Astrocyte (in vitro differentiated cells and primary cell): ENCODE results near the gene CCL23. TPM values are rescaled to one million over a fixed set of nuclear protein-coding genes. Genes with fewer than 3 reads are reported as not detected.

ENCODE experiments used
- DNase-seq: peaks from one replicate; pipeline ENCODE4 v3.0.0-alpha.2; 2010; ENCODE audit warnings: low read depth
- FAIRE-seq: peaks from 2 replicates; lab custom pipeline; 2011; peaks lifted over from hg19 to GRCh38; lab: Jason Lieb, UNC
- H2AFZ ChIP-seq: 2 replicates; pipeline ENCODE4 v1.6.0; 2012; ENCODE audit warnings: low read depth, low read length, inconsistent platforms
- H3K27ac ChIP-seq: 2 replicates; pipeline ENCODE4 v1.5.1; 2011; ENCODE audit warnings: low read depth, low read length, inconsistent platforms
- H3K27me3 ChIP-seq: 2 replicates; pipeline ENCODE4 v1.6.0; 2011; ENCODE audit warnings: low read length, inconsistent platforms; ENCODE audit not compliant: insufficient read depth
- H3K36me3 ChIP-seq: 2 replicates; pipeline ENCODE4 v1.5.1; 2011; ENCODE audit warnings: low read length, inconsistent platforms; ENCODE audit not compliant: insufficient read depth
- H3K4me1 ChIP-seq: 2 replicates; pipeline ENCODE4 v1.5.1; 2011; ENCODE audit warnings: low read length, inconsistent platforms; ENCODE audit not compliant: insufficient read depth
- H3K4me2 ChIP-seq: 2 replicates; pipeline ENCODE4 v1.6.0; 2012; ENCODE audit warnings: low read length, inconsistent platforms
- H3K4me3 ChIP-seq: 2 replicates; pipeline ENCODE4 v1.5.1; 2011; ENCODE audit warnings: low read depth, mild to moderate bottlenecking, low read length, inconsistent platforms; ENCODE audit not compliant: insufficient read depth
- H3K79me2 ChIP-seq: 2 replicates; pipeline ENCODE4 v1.6.0; 2012; ENCODE audit warnings: mild to moderate bottlenecking, low read length, inconsistent platforms; ENCODE audit not compliant: insufficient read depth
- H3K9ac ChIP-seq: 2 replicates; pipeline ENCODE4 v1.6.0; 2012; ENCODE audit warnings: mild to moderate bottlenecking, low read length, inconsistent platforms
- H3K9me3 ChIP-seq: 2 replicates; pipeline ENCODE4 v1.5.1; 2012; ENCODE audit warnings: low read depth, mild to moderate bottlenecking, low read length, inconsistent platforms; ENCODE audit not compliant: insufficient read depth
- H4K20me1 ChIP-seq: 2 replicates; pipeline ENCODE4 v1.6.0; 2012; ENCODE audit warnings: low read length, inconsistent platforms; ENCODE audit not compliant: insufficient read depth
- H3K27ac Mint-ChIP-seq: one replicate; pipeline ENCODE4 v1.8.0; 2021; ENCODE audit warnings: mild to moderate bottlenecking, mixed read lengths; ENCODE audit not compliant: unreplicated experiment
- H3K27me3 Mint-ChIP-seq: one replicate; pipeline ENCODE4 v1.8.0; 2021; ENCODE audit warnings: low read depth, mixed read lengths; ENCODE audit not compliant: unreplicated experiment
- H3K36me3 Mint-ChIP-seq: one replicate; pipeline ENCODE4 v1.8.0; 2021; ENCODE audit warnings: low read depth, mixed read lengths; ENCODE audit not compliant: unreplicated experiment
- H3K4me1 Mint-ChIP-seq: one replicate; pipeline ENCODE4 v1.8.0; 2021; ENCODE audit warnings: low read depth, mixed read lengths; ENCODE audit not compliant: unreplicated experiment
- H3K4me3 Mint-ChIP-seq: one replicate; pipeline ENCODE4 v1.8.0; 2021; ENCODE audit warnings: mild to moderate bottlenecking, moderate library complexity, mixed read lengths; ENCODE audit not compliant: unreplicated experiment
- H3K9me3 Mint-ChIP-seq: one replicate; pipeline ENCODE4 v1.8.0; 2021; ENCODE audit warnings: mild to moderate bottlenecking, mixed read lengths; ENCODE audit not compliant: unreplicated experiment
- EZH2 ChIP-seq: IDR thresholded peaks from 2 replicates; pipeline ENCODE4 v1.6.1; 2012; ENCODE audit warnings: mild to moderate bottlenecking, low read length, inconsistent platforms; ENCODE audit not compliant: insufficient read depth
- total RNA-seq: library from RNA; stranded (reverse); gene quantifications from 2 replicates; pipeline ENCODE4 v1.2.1, GENCODE V29; 2021
- TF ChIP-seq, protein P1 (sequence below): IDR thresholded peaks from 2 replicates; pipeline ENCODE4 v1.5.1; 2011; ENCODE audit warnings: low read depth, mild to moderate bottlenecking, inconsistent platforms, low read length, moderate library complexity; ENCODE audit not compliant: insufficient read depth

The CCL23 gene
- total RNA-seq, 1 donor from 2014 or later, result not detected

DNA sequence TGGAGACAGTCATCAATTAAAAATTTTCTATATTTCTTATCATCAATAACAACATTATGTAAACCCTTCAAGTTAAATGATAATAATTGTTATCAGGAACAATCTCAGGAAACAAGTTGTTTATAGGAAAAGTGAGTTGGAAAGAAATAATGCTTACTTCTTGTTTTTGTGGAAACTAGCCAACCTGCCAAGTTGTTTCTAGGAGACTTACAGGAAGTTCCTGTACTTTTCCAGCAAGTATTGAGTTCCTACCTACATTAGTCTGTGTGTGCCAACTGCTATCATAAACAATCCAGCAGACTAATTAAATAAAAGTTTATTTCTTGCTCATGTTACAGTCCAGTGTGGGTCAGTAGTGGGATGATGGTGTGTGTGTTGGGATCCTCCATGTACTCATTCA lies 29.6 kb downstream of the CCL23 start:
- no peak for TF ChIP-seq EZH2
- TF ChIP-seq, protein P1, sequence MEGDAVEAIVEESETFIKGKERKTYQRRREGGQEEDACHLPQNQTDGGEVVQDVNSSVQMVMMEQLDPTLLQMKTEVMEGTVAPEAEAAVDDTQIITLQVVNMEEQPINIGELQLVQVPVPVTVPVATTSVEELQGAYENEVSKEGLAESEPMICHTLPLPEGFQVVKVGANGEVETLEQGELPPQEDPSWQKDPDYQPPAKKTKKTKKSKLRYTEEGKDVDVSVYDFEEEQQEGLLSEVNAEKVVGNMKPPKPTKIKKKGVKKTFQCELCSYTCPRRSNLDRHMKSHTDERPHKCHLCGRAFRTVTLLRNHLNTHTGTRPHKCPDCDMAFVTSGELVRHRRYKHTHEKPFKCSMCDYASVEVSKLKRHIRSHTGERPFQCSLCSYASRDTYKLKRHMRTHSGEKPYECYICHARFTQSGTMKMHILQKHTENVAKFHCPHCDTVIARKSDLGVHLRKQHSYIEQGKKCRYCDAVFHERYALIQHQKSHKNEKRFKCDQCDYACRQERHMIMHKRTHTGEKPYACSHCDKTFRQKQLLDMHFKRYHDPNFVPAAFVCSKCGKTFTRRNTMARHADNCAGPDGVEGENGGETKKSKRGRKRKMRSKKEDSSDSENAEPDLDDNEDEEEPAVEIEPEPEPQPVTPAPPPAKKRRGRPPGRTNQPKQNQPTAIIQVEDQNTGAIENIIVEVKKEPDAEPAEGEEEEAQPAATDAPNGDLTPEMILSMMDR, result no peak
- Histone ChIP-seq H3K36me3 (no peaks in the 10 kb centered on the region), H3K4me3 (no peak overlapping the region), H3K27me3 (no peaks in the 10 kb centered on the region), H3K4me2 (no peak overlapping the region), H3K9me3 (no peaks in the 10 kb centered on the region), H3K4me1 (no peaks in the 10 kb centered on the region), H3K79me2 (no peaks in the 10 kb centered on the region), H4K20me1 (no peaks in the 10 kb centered on the region), H2AFZ (no peak overlapping the region), H3K9ac (no peak overlapping the region), H3K27ac (no peak overlapping the region)
- Mint-ChIP-seq H3K27ac (no peak overlapping the region), H3K4me3 (no peak overlapping the region), H3K27me3 (peaks cover 35% of the 10 kb centered on the region), H3K9me3 (peaks cover 2% of the 10 kb centered on the region), H3K4me1 (no peaks in the 10 kb centered on the region), H3K36me3 (no peaks in the 10 kb centered on the region)
- no peak for DNase-seq
- no peak for FAIRE-seq

DNA sequence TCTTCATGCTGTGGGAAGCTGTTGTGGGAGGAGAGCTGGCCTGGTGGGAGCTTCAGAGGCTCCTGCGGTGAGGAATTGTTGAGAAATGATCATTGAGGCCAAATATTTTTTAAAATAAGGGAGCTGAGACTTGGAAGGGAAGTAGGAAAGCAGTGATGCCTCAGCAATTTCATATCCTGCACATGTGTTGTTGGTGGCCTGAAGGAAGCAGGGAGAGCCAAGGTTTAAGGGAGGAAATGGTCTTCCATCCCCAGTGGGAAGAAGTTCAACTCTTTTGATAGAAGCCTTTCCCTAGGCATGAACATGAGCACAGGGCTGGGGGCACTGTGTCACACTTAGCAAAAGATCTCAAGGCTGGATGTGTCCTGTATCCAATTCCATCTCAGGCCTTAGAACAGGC lies 31.1 kb downstream of the CCL23 start, which contains the start of gene CCL14:
CCL14 (minus strand) TSS at position 87 of the 400 bp plus-strand sequence; CDS start at position 7, 80 bp downstream.
- H3K27me3 Mint-ChIP-seq, result peaks cover 39% of the 10 kb centered on the region
- no peak for TF ChIP-seq EZH2
- TF ChIP-seq, protein P1, result no peak
- H3K27ac ChIP-seq, result no peak within 1 kb of the TSS
- H3K9me3 Mint-ChIP-seq, result peaks cover 2% of the 10 kb centered on the region
- H3K4me3 Mint-ChIP-seq, result no peak within 1 kb of the TSS
- H2AFZ ChIP-seq, result no peak within 1 kb of the TSS
- no peaks in the 10 kb centered on the region for H3K4me1 Mint-ChIP-seq
- no peak within 1 kb of the TSS for H3K27ac Mint-ChIP-seq
- DNase-seq (no peak), FAIRE-seq (no peak)
- H3K36me3 Mint-ChIP-seq, result no peaks in the 10 kb centered on the region
- no peaks in the 10 kb centered on the region for H4K20me1 ChIP-seq
- no peaks in the 10 kb centered on the region for H3K9me3 ChIP-seq
- H3K4me2 ChIP-seq, result no peak within 1 kb of the TSS
- no peaks in the 10 kb centered on the region for H3K4me1 ChIP-seq
- no peak within 1 kb of the TSS for H3K9ac ChIP-seq
- H3K36me3 ChIP-seq, result no peaks in the 10 kb centered on the region
- no peak within 1 kb of the TSS for H3K4me3 ChIP-seq
- no peaks in the 10 kb centered on the region for H3K79me2 ChIP-seq
- H3K27me3 ChIP-seq, result no peaks in the 10 kb centered on the region

DNA sequence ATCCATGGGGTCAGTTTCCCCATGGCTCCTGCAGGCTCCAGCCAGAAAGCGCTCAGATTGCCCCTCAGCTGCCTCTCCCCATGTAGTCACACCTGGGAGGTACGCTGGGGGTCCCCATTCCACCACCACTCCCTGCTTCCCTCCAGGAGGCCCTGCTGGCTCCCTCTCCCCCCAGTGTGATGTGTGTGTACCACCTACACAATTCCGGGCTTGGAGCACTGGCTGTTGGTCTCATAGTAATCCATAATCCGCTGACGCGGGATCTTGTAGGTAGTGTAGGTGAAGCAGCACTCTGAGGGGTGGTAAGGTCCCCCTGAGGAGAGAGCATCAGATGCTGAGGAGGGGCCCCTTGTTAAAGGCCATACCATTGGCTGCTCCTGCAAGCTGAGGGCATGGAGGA lies 33.6 kb downstream of the CCL23 start:
- Mint-ChIP-seq H3K27ac (no peak overlapping the region), H3K4me1 (no peaks in the 10 kb centered on the region), H3K36me3 (no peaks in the 10 kb centered on the region), H3K9me3 (no peaks in the 10 kb centered on the region), H3K27me3 (peaks cover 52% of the 10 kb centered on the region), H3K4me3 (no peak overlapping the region)
- no peaks in the 10 kb centered on the region for H3K36me3 ChIP-seq
- no peak overlapping the region for H3K4me2 ChIP-seq
- H3K27ac ChIP-seq, result no peak overlapping the region
- no peaks in the 10 kb centered on the region for H4K20me1 ChIP-seq
- no peaks in the 10 kb centered on the region for H3K4me1 ChIP-seq
- no peaks in the 10 kb centered on the region for H3K79me2 ChIP-seq
- FAIRE-seq, result no peak
- no peak overlapping the region for H3K9ac ChIP-seq
- no peak overlapping the region for H3K4me3 ChIP-seq
- no peaks in the 10 kb centered on the region for H3K9me3 ChIP-seq
- TF ChIP-seq, protein P1, result no peak
- TF ChIP-seq EZH2, result no peak
- H2AFZ ChIP-seq, result no peak overlapping the region
- no peaks in the 10 kb centered on the region for H3K27me3 ChIP-seq
- no peak for DNase-seq
